ENCODE measurements around the gene MRC1.

MRC1 gene

DNA sequence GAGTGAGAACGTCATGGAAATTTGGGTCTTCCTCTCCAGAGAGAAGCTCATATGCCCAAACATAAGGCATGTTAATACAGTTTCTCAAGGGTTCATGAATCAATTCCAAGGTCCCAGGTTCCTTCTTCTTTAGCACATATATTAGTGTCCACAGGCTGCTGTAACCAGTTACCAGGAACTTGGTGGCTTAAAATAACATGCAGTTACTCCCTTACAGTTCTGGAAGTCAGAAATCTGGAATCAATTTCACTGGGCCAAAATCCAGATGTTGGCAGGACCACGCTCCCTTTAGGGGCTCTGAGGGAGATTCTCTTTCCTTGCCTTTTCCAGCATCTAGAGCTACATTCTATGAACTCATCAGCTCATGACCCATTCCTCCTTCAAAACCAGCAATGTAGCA, 64.8 kb downstream of the MRC1 start:
- no peaks in the 10 kb centered on the region for H3K36me3 ChIP-seq (ENCODE audit: insufficient read depth, low read length)
- no peak overlapping the region for H3K9ac ChIP-seq (ENCODE audit: low read depth, low read length)
- H3K4me1 ChIP-seq (ENCODE audit: insufficient read depth, low read length) = no peaks in the 10 kb centered on the region
- H3K9me3 ChIP-seq (ENCODE audit: control insufficient read depth, insufficient read depth, low read length) = no peaks in the 10 kb centered on the region

DNA sequence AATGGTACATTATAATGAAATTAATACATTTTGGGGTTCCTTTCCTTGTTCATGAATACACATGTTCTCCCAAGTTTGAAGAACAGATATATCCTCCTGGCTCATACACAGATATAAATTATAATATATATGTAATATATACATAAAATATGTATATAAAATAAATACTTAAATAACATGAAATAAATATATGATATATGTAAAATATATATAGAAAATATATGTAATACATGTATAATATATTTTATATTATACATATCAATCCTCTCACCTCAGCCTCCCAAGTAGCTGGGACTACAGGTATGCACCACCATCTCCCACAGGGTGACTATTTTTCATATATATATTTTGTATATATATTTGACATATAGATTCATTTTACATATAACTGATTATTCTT, 68.0 kb downstream of the MRC1 start:
- no peaks in the 10 kb centered on the region for H3K9me3 ChIP-seq (ENCODE audit: control insufficient read depth, insufficient read depth, low read length)
- no peaks in the 10 kb centered on the region for H3K36me3 ChIP-seq (ENCODE audit: insufficient read depth, low read length)
- H3K9ac ChIP-seq (ENCODE audit: low read depth, low read length) = no peak overlapping the region
- H3K4me1 ChIP-seq (ENCODE audit: insufficient read depth, low read length) = no peaks in the 10 kb centered on the region

- Histone ChIP-seq H3K36me3 (ENCODE audit: insufficient read depth, low read length) (no peaks in the 10 kb centered on the region), H3K9me3 (ENCODE audit: control insufficient read depth, insufficient read depth, low read length) (peaks cover 3% of the 10 kb centered on the region; the same call in 1 of the 2 replicates), H3K4me1 (ENCODE audit: insufficient read depth, low read length) (no peaks in the 10 kb centered on the region), H3K9ac (ENCODE audit: low read depth, low read length) (no peak overlapping the region)
These were observed 69.7 kb downstream of the MRC1 start for GRCh38 chr10:17878896-17879295.

GRCh38 chr10:17880601-17881000, 71.5 kb downstream of the MRC1 start:
- no peaks in the 10 kb centered on the region for H3K36me3 ChIP-seq (ENCODE audit: insufficient read depth, low read length)

DNA sequence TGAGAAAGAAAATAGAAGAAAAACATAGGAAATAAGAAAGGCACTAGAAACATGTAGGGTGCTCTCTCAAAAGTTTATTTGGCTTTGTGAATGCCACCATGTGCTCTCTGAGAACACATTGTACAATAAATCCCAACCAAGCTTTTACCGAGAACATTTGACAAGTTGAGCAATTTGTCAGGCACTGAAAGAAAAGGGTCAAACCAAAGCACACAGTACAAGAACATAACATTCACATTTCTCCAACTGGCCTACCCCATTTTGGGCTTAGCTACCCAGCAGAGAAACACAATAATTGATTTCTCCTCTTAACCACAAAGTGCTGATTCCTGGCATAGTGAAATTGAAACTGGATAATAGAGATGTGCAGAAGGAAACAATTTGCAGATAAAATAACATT, 73.4 kb downstream of the MRC1 start:
- no peaks in the 10 kb centered on the region for H3K36me3 ChIP-seq (ENCODE audit: insufficient read depth, low read length)
- H3K9me3 ChIP-seq (ENCODE audit: control insufficient read depth, insufficient read depth, low read length) = peaks cover 5% of the 10 kb centered on the region; the same call in 1 of the 2 replicates
- H3K9ac ChIP-seq (ENCODE audit: low read depth, low read length) = no peak overlapping the region
- H3K4me1 ChIP-seq (ENCODE audit: insufficient read depth, low read length) = no peaks in the 10 kb centered on the region

More at GRCh38 chr10:17880601-17881000, 71.5 kb downstream of the MRC1 start:
- H3K9ac ChIP-seq (ENCODE audit: low read depth, low read length) = no peak overlapping the region
- no peaks in the 10 kb centered on the region for H3K4me1 ChIP-seq (ENCODE audit: insufficient read depth, low read length)
- H3K9me3 ChIP-seq (ENCODE audit: control insufficient read depth, insufficient read depth, low read length) = peaks cover 5% of the 10 kb centered on the region; the same call in 1 of the 2 replicates

GRCh38 chr10:17883621-17884020, 74.5 kb downstream of the MRC1 start:
- Histone ChIP-seq H3K36me3 (ENCODE audit: insufficient read depth, low read length) (no peaks in the 10 kb centered on the region), H3K4me1 (ENCODE audit: insufficient read depth, low read length) (no peaks in the 10 kb centered on the region), H3K9me3 (ENCODE audit: control insufficient read depth, insufficient read depth, low read length) (peaks cover 5% of the 10 kb centered on the region; the same call in 1 of the 2 replicates), H3K9ac (ENCODE audit: low read depth, low read length) (no peak overlapping the region)

DNA sequence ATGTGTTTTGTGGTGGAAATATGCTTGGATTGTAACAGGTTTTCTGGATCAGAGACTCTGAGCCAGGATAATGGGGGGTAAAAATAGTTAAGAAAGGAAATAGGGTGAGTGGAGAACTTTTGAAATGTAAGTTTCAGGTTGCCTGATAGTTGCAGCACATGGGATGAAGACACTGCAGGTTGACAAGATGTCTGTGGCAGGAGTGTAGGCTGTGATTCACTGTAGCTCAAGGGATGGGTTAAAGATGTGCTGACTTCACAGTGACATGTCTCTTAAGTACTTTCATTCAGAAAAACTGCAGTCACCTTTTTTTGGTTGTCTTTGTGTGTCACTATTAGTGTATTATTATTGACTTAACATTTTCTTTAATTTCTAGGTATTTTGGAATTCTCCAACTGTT, 79.0 kb downstream of the MRC1 start:
- no peak overlapping the region for H3K9ac ChIP-seq (ENCODE audit: low read depth, low read length)
- no peaks in the 10 kb centered on the region for H3K36me3 ChIP-seq (ENCODE audit: insufficient read depth, low read length)
- H3K4me1 ChIP-seq (ENCODE audit: insufficient read depth, low read length) = no peaks in the 10 kb centered on the region
- peaks cover 5% of the 10 kb centered on the region; the same call in 1 of the 2 replicates for H3K9me3 ChIP-seq (ENCODE audit: control insufficient read depth, insufficient read depth, low read length)

- H3K9ac ChIP-seq (ENCODE audit: low read depth, low read length) = no peak overlapping the region
- H3K4me1 ChIP-seq (ENCODE audit: insufficient read depth, low read length) = no peaks in the 10 kb centered on the region
- no peaks in the 10 kb centered on the region for H3K36me3 ChIP-seq (ENCODE audit: insufficient read depth, low read length)
- H3K9me3 ChIP-seq (ENCODE audit: control insufficient read depth, insufficient read depth, low read length) = no peaks in the 10 kb centered on the region
These were observed 82.3 kb downstream of the MRC1 start for GRCh38 chr10:17891435-17891834.

DNA sequence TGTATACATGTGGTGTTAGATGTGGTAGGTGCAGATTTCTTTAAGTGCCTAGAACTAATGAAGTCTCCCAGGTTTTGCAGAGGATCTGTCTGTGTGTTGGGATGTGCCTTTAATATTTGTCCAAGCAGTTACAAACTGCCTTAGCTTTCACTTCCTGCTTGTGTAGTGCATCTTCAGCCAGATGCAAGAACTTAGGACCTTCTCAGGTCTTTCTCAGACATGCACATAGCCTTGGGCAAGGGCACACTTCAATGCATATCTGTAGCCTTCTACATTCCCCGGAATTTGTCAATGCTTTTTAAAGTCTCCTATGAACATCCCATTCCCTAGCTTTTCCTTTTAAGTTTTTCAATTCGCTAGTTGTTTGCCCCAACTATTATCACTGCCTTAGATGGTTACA, 95.4 kb downstream of the MRC1 start:
- Histone ChIP-seq H3K9ac (ENCODE audit: low read depth, low read length) (no peak overlapping the region), H3K9me3 (ENCODE audit: control insufficient read depth, insufficient read depth, low read length) (no peaks in the 10 kb centered on the region), H3K4me1 (ENCODE audit: insufficient read depth, low read length) (no peaks in the 10 kb centered on the region), H3K36me3 (ENCODE audit: insufficient read depth, low read length) (no peaks in the 10 kb centered on the region)

DNA sequence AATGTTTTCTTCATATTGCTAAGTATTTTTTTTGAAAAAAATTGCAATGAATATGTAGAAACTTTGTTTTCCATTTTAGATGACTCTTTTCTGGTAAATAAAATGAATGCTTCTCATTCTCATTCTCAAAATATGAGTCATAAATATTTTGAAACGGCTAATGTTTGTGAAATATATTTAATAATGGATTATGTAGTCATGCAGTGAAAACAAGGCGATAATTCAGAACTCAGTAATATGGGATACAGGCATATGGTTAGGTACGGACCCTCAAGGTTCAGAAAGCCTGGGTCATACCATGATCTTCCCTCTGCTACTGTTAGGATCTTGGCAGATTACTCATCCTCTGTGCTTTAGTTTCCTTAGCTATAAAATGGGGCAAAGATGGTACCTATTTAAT, 96.3 kb downstream of the MRC1 start:
- no peaks in the 10 kb centered on the region for H3K36me3 ChIP-seq (ENCODE audit: insufficient read depth, low read length)
- no peaks in the 10 kb centered on the region for H3K4me1 ChIP-seq (ENCODE audit: insufficient read depth, low read length)
- H3K9ac ChIP-seq (ENCODE audit: low read depth, low read length) = no peak overlapping the region
- no peaks in the 10 kb centered on the region for H3K9me3 ChIP-seq (ENCODE audit: control insufficient read depth, insufficient read depth, low read length)

DNA sequence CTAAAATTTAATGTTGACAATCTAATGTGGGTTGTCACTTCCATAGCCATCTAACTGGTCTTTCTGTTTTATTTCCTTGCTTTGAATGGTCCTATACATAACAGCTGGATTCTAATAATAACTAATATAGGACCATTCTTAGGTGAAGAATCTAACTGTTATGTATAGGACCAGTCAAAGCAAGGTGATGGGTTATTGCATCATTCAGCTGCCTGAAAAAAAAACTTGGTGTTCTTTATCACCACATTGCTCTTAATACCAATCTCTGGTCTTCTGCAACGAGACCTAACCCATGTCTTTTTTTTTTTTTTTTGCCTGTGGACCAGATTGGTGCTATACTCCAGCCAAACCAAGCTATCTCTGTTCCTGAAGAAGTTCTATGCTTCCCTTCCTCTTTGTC, 96.9 kb downstream of the MRC1 start:
- Histone ChIP-seq H3K36me3 (ENCODE audit: insufficient read depth, low read length) (no peaks in the 10 kb centered on the region), H3K9me3 (ENCODE audit: control insufficient read depth, insufficient read depth, low read length) (peaks cover 2% of the 10 kb centered on the region; the same call in 1 of the 2 replicates), H3K9ac (ENCODE audit: low read depth, low read length) (no peak overlapping the region), H3K4me1 (ENCODE audit: insufficient read depth, low read length) (no peaks in the 10 kb centered on the region)

- Histone ChIP-seq H3K4me1 (ENCODE audit: insufficient read depth, low read length) (no peaks in the 10 kb centered on the region), H3K36me3 (ENCODE audit: insufficient read depth, low read length) (no peaks in the 10 kb centered on the region), H3K9me3 (ENCODE audit: control insufficient read depth, insufficient read depth, low read length) (peaks cover 6% of the 10 kb centered on the region; the same call in 1 of the 2 replicates), H3K9ac (ENCODE audit: low read depth, low read length) (no peak overlapping the region)
These were observed 98.5 kb downstream of the MRC1 start for GRCh38 chr10:17907641-17908040.

- Histone ChIP-seq H3K4me1 (ENCODE audit: insufficient read depth, low read length) (no peaks in the 10 kb centered on the region), H3K36me3 (ENCODE audit: insufficient read depth, low read length) (no peaks in the 10 kb centered on the region), H3K9ac (ENCODE audit: low read depth, low read length) (no peak overlapping the region), H3K9me3 (ENCODE audit: control insufficient read depth, insufficient read depth, low read length) (peaks cover 6% of the 10 kb centered on the region; the same call in 1 of the 2 replicates)
These were observed 101.1 kb downstream of the MRC1 start for GRCh38 chr10:17910125-17910789.

DNA sequence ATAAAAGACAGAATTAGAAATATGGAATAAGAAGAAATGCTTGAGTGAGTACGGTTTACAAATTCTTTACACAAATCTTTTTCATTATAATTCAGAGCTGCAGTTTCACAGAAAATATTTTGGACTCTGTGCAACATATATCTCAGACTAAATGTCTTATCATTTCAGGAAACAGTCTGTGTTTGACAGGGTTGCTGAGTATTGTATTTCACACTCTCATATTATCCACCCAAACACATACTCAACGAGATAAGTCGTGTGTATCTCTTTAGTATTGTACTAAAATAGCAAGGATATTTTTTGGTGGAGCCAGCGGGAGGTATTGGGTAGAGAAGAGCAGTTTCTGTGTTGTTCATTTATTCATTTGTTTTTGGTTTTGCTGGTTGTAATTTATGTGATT, 103.6 kb downstream of the MRC1 start:
- no peak overlapping the region for H3K9ac ChIP-seq (ENCODE audit: low read depth, low read length)
- H3K4me1 ChIP-seq (ENCODE audit: insufficient read depth, low read length) = no peaks in the 10 kb centered on the region
- H3K36me3 ChIP-seq (ENCODE audit: insufficient read depth, low read length) = no peaks in the 10 kb centered on the region
- peaks cover 6% of the 10 kb centered on the region; the same call in 1 of the 2 replicates for H3K9me3 ChIP-seq (ENCODE audit: control insufficient read depth, insufficient read depth, low read length)

- Histone ChIP-seq H3K36me3 (ENCODE audit: insufficient read depth, low read length) (no peaks in the 10 kb centered on the region), H3K9me3 (ENCODE audit: control insufficient read depth, insufficient read depth, low read length) (peaks cover 6% of the 10 kb centered on the region; the same call in 1 of the 2 replicates), H3K9ac (ENCODE audit: low read depth, low read length) (no peak overlapping the region), H3K4me1 (ENCODE audit: insufficient read depth, low read length) (no peaks in the 10 kb centered on the region)
These were observed 104.5 kb downstream of the MRC1 start for GRCh38 chr10:17913604-17914003.

Measured in ES-I3 (cell line).